Heart left ventricle (tissue), 13 donors: ENCODE results near the gene TRIOBP.

Experiments
- CTCF ChIP-seq, 12 donors: fragments of 200-600 bp; sonication (generic) in 4 of 12; IDR thresholded peaks; one replicate each; pipeline versions ENCODE4 v1.5.0 to v1.8.0; 2018 to 2022; ENCODE audit warnings: antibody characterized with exemption in 12 of 12, mild to moderate bottlenecking in 5 of 12
- POLR2A ChIP-seq, 2 donors: fragments of 450-650 bp; IDR thresholded peaks; one replicate each; pipeline ENCODE4 v1.6.1; 2017; ENCODE audit warnings: antibody characterized with exemption in 2 of 2, mild to moderate bottlenecking in 2 of 2, moderate library complexity in 2 of 2
- donor health status: ischemic (EF 13 %, LVEDD 7.1; RV severe dilation, severe dysfunction).
- donor health status: DM: no; HTN: yes; CAD: no.
- donor health status: DM: no; HTN: no; CAD: no.
- donor health status: ischemic (EF 25% LVEDD 6.9; RV normal size, moderate dysfunction).
- donor health status: ischemic (EF 25% LVEDD 5.7; RV mildly dilated, moderate dysfunction).
- donor health status: ischemic (EF 35%, LVEDD 5.7; RV mildly dilated, moderate dysfunction).
- donor health status: nonischemic (EF 11% LVEDD 7.7; RV severe dilation, severe dysfunction).
- donor health status: DM: yes; HTN: yes; CAD: no.
- donor health status: PGD.
- donor health status: ischemic (EF 29% LVEDD 5.4; RV normal size, mild dysfunction).
- donor health status: nonischemic (EF 23%, LVEDD 6.1; RV moderate dilation, normal function).

- TF ChIP-seq CTCF (IDR thresholded peaks at IDR 0.05) (no peak), POLR2A (IDR thresholded peaks at IDR 0.05) (no peak)
Observed at GRCh38 chr22:37758694-37759093, 61.8 kb downstream of the TRIOBP start.
